Stimulated activated CD8-positive, alpha-beta memory T cell treated with anti-CD3 and anti-CD28 coated beads, Interleukin-7, amount 100 ng/mL, for 48 hours (primary cell): Measurements from ENCODE around the gene LPA.
"Not testable (repeated sequence)": the region's sequence is repeated elsewhere in the genome, so short reads cannot be mapped to it uniquely, and the experiment has no call there.

ENCODE experiments used
- DNase-seq, 2 donors: peaks; one replicate each; pipeline ENCODE4 v3.0.0-alpha.2; 2020; ENCODE audit warnings: low read depth in 1 of 2; ENCODE audit errors: extremely low read depth in 1 of 2

LPA gene

DNA sequence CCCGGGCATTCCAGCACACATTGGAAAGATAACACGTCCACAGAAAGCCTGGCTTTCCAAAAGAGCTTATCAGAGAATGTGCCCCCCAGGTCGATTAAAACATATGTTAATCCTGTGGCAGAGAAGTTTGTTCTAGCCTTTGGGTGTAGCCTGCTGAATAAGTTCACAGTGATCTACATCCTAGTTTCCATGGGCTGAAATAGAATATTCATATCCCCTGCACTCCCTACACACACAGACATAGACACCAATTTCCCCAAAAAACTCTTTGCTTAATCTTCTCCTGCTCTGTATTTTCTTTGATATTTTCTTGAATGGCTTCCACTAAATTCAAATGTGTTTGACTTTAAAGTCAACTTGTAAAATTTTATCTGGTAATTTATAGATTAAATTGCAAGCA lies 1.6 kb downstream of the LPA start:
- no peak for DNase-seq

DNA sequence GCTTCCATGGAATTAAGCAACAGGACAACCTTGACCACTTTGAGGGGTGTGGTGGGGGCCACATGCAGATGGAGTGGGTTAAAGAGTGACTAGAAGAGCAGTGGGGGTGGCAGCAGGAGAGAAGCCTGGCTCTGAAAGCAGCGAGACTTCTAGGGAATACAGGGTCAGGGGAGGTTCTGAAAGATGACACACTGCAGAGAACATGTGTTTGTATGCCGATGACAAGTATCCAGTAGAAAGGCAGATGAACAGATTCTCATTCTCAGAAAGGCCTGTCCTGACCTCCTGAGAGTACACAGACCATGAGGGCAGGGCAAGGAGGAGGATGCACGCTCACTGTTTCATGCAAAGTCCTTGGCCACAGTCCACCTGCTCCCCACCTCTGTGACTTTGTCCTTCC lies 2.9 kb downstream of the LPA start:
- DNase-seq: no peak

DNA sequence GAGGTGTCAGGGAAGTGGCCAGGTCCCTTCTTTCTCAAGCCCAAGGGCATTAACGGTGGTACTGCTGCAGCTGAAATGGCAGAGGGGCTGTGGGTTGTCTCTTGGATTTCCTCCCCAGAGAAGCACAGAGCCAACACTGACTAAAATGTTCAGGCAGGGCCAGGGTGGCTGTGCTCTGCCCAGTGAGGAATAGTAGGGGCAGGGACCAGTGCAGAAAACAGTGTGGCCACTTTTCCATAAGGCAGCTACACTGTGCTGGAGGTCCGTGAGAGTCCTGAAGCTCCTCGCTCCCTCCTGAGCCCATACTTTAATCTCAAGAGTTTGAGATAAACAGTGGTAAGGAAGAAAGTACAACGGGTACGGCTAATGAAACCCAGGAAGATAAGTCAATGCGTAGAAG lies 4.5 kb downstream of the LPA start:
- DNase-seq: no peak

DNA sequence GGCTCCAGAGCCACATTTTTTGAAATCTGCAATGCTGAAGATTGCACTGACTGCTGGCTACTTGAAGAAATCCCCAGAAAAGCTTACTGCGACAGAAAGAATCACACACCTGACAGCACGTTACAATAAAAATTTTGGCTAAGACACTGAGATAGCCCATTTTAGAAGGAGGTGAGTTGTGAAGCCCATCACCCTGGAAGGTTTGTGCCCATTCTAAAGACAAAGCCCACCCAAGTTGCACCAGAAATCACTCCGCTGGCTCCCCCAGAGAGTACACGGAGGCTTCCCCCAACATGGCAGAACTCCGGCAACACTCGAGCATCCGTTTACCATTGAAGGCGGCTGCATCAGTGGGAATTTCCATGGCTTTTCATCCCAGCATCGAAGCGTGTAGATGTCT lies 29.4 kb downstream of the LPA start:
- DNase-seq: no peak

DNA sequence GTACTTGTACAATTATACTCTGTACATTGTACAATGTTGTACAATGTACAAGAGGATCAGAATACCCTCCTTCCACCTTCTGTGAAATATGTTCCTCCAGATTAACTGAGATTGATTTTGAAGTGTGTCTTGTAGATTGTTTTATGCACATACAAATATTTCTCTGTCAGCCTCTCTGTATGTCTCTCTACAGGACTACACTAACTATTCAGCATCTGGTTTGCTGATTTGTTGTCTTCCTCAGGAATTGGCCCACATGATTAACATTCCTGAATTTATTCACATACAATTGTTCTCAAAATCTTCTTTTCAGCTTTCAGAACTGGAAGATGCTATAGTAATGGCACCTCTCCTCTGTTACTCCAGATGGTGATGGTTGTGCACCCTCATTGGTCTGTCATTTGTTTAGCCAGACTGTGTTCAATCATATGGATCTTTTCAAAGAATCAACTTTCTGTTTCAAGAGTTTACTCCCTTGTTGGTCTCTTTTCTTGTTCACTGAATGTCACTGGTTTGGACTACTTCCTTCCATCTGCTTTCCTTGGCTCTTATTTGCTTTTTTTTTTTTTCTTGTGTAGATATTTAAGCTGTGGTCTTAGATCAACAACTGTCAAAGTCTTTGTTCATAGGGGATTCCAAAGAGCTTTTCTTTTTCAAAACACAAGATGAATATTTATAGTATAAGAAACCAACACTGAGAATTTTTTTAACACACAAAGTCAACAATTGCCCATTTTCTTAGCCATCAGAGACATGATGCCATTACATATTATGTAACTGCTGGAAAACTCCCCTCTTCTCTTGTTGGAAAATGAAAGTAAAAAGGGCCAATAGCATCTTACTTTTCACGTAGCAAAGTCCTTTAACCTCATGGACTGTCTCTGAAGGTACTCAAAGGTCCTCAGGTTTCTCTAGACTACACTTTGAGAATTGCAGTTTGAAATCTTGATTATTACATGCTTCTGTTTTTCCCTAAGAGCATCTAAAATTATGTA lies 67.9 kb downstream of the LPA start:
- DNase-seq: no peak

DNA sequence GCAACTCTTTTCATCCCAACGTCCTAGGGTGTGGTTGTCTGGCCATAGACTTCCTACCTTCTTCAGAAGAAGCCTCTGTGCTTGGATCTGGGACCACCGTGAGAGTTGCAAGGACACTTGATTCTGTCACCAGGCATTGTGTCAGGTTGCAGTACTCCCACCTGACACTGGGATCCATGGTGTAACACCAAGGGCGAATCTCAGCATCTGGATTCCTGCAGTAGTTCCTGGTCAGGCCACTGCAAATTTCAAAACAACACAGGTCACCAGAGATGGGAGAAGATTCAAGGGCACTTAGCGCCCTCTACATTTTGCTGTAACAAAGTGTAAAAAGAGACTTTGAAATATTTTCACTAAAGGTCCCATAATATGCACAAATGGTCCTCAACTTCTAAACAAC lies 68.8 kb downstream of the LPA start:
- not testable (repeated sequence) for DNase-seq

DNA sequence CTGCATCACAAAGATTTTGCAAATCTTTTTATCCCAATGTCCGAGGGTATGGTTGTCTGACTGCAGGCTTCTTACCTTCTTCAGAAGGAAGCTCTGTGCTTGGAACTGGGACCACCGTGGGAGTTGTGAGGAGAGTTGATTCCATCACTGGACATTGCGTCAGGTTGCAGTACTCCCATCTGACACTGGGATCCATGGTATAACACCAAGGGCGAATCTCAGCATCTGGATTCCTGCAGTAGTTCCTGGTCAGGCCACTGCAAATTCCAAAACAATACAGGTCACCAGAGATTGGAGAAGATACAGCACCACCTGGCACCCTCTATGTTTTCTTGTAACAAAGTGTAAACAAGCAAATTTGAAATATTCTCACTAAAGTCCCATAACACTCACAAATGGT lies 77.7 kb downstream of the LPA start:
- DNase-seq: no peak

DNA sequence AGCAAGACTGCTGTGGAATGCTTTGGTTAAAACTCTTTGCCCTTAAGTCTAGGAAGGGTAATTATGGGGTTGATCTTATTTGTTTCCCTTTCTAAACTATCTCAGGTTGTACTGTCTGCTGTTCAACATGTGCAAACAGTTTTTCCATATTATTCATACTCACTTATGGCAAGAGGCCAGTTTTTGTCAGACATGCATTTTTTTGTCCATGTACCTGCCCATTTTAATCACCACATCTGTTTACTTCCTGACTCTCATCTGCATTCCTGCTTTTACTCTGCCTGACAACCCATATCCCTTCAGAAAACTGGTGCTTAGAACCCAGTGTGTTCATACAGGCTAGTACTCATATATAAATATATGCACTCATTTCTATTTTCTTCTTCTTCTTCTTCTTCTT lies 80.3 kb downstream of the LPA start:
- no peak for DNase-seq

DNA sequence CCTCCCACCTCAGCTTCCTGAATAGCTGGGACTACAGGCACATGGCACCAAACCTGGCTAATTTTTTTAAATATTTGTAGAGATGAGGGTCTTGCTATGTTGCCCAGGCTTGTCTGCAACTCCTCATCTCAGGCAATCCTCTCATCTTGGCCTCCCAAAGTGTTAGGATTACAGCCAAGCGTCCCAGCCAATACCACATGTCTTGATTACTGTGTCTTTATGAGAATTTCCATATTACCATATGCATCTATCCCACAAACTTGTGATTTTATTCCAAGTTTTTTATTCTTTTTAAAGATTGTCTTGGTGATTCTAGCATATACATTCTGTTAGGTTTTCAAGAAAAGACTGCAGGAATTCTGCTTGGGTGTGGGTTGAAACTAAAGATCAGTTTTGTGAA lies 82.7 kb downstream of the LPA start:
- DNase-seq: no peak

DNA sequence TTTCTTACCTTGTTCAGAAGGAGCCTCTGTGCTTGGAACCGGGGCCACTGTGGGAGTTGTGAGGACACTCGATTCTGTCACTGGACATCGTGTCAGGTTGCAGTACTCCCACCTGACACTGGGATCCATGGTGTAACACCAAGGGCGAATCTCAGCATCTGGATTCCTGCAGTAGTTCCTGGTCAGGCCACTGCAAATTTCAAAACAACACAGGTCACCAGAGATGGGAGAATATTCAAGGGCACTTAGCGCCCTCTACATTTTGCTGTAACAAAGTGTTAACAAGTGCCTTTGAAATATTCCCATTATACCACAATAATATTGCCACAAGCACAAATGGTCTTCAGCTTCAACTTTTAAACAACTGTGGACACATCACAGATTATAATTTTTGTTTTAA lies 85.6 kb downstream of the LPA start:
- not testable (repeated sequence) for DNase-seq

DNA sequence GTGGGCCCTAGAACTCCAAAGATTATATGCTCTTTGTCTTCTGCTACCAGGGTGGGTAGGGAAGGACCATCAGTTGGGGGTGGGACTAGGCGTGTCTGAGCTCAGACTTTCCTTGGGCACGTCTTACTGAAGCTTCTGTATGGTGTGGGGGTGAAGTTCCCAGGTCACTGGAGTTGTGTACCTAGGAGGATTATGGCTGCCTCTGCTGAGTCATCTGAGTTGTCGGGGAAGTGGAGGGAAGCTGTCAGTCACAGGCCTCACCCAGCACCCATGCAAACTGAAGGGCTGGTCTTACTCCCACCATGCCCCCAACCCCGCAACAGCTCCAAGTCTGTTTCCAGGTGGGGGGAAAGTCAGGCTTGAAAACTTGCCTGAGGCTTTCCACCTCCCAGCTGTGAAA lies 90.1 kb downstream of the LPA start:
- DNase-seq: no peak

DNA sequence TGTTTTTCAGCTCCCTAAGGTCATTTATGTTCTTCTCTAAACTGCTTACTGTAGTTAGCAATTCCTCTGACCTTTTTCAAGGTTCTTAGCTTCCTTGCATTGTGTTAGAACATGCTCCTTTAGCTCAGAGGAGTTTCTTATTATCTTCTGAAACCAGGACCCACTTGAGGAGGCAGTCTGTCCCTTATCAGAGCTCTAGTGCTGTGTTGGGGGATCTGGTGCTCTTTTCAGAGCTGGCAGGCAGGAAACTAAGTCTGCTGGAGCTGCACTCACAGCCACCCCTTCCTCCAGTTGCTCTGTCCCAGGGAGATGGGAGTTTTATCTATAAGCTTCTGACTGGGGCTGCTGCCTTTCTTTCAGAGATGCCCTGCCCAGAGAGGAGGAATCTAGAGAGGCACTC lies 92.9 kb downstream of the LPA start:
- DNase-seq: not testable (repeated sequence)

DNA sequence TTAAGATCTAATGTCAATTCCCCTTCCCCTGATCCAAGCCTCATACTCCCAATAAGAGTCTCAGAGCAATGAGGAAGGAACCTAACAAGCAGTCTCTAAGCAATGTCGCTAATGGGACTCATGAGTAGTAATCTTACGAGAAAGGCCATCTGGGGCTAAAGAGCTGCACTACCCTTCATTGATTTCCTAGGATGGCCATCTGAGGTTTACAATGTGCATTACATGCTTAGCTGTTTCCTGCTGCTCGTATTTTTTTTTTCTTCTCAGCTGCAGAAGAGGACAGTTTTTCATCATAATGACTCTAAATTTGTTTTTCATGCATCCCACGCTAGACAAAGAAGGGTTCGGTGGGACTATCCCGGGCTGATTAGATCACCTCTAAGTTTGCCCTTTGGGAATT lies 119.3 kb downstream of the LPA start:
- DNase-seq: no peak

DNA sequence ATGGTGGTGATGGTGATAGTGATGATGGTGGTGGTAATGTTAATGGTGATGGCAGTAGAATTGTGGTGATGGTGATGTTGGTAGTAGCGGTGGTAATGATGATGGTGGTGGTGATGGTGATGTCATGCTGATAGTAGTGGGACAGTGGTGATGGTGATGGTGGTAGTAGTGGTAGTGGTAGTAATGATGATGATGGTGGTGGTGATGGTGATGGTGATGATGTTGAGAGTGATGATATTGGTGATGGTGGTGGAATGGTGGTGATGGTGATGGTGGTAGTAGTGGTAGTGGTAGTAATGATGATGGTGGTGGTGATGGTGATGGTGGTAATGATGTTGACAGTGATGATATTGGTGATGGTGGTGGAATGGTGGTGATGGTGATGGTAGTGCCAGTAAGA lies 128.8 kb downstream of the LPA start:
- no peak for DNase-seq

DNA sequence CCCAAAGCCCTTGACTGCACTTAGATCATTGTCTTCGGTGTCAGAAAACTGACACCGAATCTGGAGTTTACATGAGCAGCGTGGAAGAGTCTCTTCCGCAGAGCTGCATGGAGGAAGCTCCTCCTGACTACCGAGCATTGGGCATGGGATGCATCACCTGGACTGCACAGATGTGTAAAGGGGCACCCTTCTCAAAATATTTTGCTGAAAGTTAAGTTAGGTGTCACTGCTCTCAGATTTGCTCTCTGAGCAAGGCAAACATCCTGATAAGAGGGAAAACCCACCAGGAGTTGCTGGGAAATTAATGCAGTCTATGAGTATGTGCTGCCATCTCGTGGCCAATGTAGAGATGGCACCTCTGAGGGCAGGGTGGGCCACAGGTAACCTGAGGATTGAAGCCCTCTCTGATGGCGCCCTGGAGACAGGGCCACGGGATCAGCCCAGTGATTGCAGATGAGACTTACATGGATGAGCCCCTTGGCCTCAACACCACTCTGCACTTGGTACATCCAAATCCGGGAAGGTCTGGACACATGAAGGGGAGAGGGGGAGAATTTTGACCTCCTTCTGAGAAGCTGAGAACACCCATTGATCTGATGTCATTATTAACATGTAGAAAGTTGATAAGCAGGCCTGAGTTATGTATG lies 129.9 kb downstream of the LPA start:
- DNase-seq: peak; percentile 8 to 22

DNA sequence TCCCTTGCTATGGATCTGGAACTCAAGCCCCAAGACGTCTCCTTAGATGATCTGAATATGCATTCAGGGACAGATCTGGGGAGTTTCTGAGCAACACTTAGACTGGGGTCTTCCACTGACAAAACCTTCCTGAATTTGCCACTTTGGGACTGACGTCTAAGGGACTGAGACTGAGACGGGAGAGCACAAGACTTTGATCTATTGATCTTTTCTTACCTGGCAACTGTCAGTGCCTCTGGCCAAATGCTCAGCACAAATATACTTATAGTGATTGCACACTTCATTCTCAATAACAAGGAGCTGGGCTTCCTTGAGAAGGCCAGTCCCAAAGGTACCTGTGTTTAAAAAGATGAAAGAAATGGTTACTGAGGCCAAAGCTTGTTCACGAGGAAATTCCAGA lies 131.8 kb downstream of the LPA start:
- DNase-seq: no peak

DNA sequence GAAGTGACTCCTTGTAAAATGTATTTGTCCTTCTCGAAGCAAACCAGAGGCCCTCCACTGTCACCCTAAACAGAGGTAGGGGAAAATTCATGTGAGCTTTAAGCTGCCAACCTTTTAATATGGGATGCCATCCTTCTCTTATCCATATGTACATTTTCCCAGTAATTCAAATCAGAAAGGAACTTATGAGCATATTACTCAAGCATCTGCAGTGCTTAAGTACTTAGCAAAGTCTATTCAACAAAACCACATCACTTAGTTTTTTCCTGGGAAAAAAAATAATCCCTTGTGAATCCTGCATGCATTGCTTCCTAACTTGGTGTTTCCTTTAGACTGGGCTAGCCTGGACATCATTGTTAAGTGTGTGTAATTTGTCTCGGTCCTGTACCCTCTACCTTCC lies 132.2 kb downstream of the LPA start:
- DNase-seq: no peak

DNA sequence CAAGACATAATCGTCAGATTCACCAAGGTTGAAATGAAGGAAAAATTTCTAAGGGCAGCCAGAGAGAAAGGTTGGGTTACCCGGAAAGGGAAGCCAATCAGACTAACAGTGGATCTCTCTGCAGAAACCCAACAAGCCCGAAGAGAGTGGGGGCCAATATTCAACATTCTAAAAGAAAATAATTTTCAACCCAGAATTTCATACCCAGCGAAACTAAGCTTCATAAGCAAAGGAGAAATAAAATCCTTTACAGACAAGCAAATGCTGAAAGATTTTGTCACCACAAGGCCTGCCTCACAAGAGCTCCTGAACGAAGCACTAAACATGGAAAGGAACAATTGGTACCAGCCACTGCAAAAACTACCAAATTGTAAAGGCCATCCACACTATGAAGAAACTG lies 134.6 kb downstream of the LPA start:
- not testable (repeated sequence) for DNase-seq

DNA sequence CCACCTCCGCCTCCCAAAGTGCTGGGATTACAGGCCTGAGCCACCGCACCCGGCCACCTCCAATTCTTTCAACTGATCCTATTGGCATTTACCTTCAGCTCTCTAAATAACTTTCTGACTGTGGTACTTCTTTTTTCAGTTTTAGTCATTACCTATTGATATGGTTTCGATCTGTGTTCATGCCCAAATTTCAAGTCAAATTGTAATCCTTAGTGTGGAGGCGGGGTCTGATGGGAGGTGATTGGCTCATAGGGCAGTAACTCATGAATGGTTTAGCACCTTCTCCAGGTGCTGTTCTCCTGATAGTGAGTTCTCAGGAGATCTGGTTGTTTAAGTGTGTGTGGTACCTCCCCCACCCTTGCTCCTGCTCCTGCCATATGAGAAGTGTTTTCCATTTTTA lies 140.9 kb downstream of the LPA start:
- no peak for DNase-seq

DNA sequence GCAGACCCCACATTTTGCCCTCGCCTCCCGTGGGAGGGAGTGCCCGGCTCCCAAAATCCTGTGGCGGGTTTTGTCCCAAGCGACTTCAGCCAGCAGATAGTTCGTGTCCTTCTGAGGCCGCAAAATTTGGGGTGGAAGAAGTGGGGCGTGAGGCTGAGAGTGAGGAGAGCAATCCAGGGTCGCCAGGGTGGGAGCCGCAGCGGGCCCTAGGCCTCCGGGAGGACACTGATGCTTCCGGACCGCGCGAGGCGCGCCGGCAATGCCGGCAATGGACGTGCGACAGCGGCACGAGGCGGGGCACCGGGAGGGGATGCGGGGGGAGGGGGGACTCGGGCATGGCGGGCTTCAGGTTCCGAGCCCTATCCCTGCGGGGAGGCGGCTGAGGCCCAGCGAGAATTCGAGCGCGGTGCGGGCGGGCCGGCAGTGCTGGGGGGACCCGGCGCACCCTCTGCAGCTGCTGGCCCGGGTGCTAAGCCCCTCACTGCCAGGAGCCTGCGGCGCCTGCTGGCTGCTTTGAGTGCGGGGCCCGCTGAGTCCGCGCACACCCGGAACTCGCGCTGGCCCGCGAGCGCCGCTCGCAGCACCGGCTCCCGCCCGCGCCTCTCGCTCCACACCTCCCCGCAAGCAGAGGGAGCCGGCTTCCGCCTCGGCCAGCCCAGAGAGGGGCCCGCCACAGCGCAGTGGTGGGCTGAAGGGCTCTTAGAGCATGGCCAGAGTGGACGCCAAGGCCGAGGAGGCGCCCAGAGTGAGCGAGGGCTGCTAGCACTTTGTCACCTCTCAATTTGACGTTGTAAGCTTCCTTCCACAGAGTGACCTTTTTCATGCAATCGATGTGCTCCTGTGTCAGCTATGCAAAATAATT lies 143.8 kb downstream of the LPA start:
- peak; percentile 45 to 50 for DNase-seq

DNA sequence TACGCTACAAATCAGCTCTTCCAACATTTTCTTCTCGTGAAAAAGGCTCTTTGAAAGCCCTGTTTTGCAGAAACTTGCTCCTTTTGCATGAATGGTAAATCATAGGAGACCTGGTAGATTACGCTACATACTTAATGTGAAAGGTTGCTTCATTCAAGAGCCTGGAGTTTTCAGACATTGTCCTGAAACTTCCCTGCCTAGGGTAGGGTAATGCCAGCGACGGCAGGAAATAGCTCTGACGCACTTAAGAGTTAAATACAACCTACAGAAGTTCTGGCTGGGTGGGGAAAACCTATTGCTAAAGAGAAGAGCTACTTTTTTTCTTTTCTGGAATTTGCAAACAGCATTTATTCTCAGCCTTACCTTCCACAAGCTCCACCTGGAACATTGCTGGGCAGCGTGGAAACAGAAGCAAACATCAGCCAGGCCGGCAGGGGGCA lies 144.5 kb downstream of the LPA start:
- no peak for DNase-seq
